Stimulated activated CD4-positive, alpha-beta T cell treated with anti-CD3 and anti-CD28 coated beads, Interleukin-12 subunit alpha, Interleukin-12 subunit beta, amount 100 ng/mL, for 4 hours (primary cell): Measurements from ENCODE around the gene SPATA12.

Experiments used
- DNase-seq: peaks from one replicate; pipeline ENCODE4 v3.0.0-alpha.2; 2020

The SPATA12 gene

GRCh38 chr3:57085211-57085610 lies 24.7 kb downstream of the SPATA12 start:
- no peak for DNase-seq

DNA sequence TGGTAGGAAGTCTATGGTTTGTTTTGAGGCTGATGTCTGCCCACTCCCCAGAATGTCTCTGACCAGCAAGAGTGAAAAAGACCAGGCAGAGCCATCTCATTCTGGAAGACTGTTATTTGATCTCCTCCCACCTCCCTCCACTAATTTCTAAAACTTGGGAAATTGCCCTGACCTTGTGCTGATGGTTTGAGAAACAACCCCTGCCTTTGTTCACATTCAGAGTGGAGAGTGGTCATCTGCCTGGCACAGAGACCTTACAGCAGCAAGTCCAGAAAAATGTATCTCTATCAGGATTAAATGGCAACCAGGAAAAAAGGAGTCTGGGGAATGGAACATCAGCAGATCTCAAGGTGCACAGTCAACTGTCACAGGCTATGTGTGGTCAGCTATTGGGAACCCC lies 25.7 kb downstream of the SPATA12 start:
- DNase-seq: no peak

DNA sequence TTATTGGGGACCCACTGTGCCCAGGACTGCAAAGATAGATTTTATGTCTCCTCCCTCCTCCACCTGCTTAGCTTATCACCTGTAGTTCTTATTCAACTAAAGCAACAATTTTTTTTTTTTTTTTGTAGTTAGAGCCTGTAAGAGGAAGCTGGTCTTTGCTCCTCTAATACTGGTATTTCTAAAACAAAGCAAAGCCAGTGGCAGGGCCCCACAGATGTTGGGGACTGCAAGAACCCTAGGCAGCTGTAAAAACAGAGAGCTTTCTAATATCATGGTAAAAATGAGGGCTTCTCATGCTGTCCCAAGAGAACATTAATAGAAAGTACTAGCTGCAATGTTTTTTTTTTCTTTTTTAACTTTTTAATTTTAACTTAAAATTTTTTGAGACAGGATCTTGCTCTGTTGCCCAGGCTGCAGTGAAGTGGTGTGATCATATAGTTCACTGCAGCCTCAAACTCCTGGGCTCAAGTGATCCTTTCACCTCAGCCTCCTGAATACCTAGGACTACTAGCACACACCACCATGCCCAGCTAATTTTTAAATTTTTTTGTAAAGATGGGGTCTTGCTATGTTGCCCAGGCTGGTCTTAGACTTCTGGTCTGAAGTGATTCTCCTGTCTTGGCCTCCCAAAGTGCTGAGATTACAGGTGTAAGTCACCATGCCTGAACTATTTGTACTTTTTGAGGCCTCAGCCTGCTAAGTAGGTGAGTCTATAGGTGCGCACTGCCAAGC lies 27.1 kb downstream of the SPATA12 start:
- no peak for DNase-seq

DNA sequence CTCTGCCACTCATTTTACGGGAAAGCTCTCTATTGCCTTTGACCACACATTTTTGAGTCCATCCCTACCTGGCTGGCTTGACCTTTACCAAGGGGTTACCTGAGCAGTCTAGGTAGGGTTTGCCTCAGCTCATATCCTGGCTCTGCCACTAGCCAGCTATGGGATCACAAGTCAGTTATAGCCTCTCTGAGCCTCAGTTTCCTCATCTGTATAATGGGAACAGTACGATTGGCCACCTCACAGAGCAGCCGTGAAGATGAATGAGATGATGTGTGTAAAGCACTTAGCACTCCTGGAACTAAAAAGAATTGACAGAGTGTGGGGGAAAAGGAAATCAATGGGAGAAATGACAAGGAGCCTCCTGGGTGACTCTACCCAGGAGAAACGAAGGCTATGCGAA lies 28.0 kb downstream of the SPATA12 start:
- no peak for DNase-seq

DNA sequence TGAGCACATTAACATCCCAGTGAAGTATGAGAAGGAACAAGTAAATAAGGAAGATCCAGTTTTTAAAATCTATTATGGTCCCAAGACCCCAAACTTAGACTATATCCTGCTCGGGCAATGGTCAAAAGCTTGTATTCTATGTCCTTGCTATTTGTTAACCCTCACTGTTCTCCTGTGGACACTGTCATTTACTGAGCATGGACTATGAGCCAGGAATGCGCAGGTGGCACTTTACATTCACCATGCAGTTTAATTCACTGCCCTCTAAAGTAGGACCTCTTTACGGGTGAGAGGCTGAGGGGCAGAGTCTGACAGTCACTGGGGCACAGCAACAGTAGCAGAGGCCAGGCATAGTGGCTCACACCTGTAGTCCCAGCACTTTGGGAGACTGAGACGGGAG lies 28.6 kb downstream of the SPATA12 start:
- DNase-seq: no peak

DNA sequence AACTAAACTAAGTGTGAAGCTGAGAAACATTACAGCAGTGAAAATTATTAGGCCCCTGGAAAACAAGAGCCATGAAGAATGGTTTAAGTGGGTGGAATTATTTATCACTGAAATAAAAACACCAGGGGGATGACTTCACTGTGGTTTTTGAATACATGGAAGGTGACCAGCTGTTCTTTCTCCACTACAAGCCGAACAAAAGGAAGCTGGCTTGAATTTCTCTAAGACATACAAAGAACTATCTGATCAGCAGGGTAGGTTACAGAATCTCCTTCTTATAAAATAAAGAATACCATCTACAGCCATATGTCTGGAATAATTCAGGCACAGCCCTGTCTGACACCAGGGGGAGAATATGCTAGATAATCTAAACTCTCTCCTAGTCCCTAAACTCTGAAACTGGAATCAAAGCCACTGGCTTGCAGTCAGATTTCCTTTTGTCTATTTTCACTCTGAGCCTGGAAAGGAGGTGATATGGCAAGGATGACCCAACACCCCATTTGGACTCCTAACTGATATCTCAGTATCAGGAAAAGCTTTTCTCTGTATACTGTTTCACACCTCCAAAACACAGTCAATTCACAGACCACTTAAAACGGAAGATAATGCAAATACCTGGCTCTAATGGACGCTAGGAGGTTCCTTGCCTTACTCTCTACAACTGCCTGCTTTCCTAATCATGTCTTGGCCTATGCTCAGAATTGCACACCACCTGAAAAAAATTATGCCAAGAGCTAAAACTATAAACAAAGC lies 31.2 kb downstream of the SPATA12 start:
- no peak for DNase-seq

DNA sequence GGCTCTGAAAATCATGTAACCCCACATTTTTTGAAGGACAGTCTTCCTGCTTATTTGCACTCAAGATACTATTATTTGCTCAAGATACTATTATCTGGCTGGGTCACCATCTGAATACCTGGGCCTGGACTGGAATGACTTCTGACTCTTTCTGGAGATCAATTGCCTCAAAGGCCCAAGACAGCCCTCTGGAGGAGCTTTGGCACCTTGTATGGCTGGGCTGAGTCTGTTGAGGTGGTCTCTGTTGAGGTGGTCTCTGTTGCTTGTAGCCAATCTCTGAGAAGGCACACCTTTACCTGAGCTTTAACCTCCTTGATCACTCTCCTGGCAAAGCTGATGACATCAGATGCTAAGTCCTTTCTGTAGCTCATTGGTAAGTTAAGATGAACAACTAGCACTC lies 33.0 kb downstream of the SPATA12 start:
- DNase-seq: no peak

DNA sequence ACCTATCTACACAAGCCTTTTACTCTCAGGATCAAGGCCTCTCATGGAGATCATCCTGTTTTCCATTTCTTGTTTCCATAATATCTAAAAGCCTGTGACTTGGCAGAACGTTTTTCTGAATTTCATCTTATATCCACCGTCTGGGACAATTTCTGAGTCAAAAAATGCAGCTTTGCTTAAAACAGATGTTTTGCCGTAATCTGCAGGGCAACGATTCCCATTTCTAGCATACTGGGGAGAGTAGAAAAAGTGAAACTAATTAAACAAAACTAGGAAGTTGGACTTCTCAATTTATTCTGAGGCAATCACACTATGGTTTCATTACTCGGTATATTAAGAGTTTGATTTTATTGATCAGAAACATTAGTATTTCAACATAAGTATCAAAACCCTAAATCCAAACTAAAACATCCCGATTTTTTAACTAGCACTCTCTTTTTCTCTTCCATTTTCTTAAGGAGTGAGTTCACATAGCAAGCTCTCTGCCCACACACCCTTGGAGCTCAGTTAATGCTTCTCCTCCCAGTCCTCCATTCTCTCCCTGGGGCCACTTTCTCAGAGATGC lies 33.6 kb downstream of the SPATA12 start:
- no peak for DNase-seq

GRCh38 chr3:57094575-57094974 lies 34.1 kb downstream of the SPATA12 start:
- DNase-seq: no peak

DNA sequence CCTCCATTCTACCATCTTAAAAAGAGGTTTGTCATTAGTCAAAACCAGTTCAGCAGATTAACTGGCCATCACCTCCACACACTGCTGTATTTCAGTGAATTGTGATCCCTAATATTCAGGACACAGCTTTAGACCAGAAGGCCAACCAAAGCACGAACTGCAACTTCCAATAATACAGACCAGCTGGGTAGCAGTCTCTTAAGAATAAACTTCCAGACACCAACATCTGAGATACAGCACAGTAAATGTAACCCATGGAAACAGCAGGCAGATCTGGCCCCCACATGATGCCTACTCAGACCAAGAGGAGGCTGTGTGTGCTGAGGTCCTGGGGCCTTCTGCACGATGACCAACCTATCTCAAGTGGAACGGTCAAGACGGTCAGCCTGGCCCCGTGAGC lies 34.9 kb downstream of the SPATA12 start:
- no peak for DNase-seq

DNA sequence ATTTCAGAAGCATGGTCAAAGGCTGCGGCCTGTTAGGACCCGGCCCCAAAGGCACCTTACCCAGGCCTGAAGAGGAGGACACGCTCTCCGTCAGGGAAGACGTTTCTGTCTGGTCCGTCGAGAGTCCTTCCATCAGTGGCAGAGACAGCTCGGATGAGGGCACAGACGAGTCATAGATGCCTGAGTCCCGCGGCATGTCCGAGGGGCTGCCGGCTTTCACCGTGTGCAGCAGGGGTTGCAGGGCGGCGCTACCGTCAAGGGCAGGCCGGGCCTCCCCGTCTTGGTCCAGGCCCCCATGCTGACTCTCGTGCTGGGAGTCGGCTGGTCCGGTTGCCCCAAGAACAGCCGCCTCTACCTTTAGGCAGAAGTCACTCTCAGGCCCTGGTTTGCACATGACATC lies 37.1 kb downstream of the SPATA12 start:
- no peak for DNase-seq

- DNase-seq: no peak
These were observed 38.2 kb downstream of the SPATA12 start for GRCh38 chr3:57098418-57099310.

DNA sequence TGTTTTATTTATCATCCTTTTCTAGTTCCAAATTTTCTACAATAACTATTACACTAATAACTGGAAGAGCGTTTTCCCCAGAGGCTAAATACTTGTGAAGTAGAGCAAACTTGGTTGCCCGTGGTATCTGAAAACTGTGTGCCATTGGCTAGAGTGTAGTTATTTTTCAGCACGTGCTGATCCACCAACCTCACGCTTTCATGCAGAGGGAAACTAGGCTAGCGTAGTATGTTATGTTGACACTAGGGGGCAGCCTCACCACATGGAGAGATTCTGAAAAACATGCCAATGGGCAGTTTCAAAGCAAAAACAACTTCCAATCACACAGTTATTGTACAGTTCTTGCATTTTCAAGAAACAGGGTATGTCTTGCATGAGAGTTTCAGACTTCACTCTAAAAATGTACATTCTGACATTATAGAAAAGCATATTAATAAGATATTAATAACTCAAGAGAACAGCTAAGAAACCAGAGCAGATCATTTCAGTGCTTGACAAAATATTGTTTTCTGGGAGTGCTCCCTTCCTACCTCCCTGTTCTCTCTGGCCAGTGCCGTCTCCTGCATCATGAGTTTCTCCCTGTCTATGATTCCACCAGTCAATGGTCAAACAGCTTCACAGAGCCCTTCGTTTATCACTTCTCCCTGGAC lies 39.7 kb downstream of the SPATA12 start:
- peak; percentile 49 for DNase-seq

GRCh38 chr3:57105585-57105984 lies 45.1 kb downstream of the SPATA12 start:
- DNase-seq: no peak

DNA sequence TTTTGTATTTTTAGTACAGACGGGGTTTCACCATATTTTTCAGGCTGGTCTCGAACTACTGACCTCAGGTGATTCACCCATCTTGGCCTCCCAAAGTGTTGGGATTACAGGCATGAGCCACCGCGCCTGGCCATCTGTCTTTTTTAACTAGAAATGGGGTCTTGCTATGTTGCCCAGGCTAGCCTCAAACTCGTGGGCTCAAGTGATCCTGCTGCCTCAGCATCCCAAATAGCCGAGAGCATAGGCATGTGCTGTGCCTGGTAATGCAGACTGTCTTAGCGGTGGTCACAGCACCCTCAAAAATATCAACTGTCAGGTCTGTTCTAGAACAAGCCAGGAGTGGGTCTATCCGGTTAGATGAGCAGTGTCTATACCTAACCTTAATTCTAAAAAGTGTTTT lies 48.2 kb downstream of the SPATA12 start:
- DNase-seq: no peak

DNA sequence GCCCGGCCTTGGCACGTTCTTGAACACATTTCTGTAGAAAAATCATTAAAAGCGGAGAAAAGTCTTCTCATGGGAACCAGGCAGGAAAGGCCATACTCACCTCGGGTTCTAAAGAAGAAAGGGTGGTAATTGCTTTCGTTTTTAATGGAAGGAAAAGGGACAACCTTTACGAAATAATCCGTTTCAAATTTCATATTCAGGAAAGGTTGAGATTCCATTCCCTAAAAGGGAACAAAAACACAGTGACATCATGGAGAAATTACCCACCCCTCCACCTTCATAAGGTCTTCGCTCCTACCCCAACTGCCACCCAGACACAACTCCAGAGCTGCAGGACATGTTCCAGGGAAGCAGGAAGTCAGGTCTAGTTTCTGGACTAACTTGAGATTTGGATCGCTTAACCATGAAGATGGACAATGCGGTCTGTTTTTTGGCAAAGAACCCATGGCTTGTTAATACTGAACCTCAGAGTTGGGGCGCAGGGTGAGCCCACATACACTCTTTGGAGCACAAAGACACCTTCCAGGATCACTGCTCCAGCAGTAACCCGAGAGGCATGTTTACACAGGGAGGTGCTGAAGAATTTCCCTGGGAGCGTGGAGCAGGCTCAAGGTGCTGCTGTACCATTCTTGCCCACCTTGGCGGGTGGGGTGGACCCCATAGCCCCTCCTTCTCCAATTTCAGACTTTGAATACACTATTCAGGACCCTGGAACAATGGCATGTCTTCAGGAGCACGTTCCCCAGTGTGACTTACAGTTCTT lies 49.2 kb downstream of the SPATA12 start:
- no peak for DNase-seq

- no peak for DNase-seq
These were observed 49.8 kb downstream of the SPATA12 start for GRCh38 chr3:57110214-57110613.

DNA sequence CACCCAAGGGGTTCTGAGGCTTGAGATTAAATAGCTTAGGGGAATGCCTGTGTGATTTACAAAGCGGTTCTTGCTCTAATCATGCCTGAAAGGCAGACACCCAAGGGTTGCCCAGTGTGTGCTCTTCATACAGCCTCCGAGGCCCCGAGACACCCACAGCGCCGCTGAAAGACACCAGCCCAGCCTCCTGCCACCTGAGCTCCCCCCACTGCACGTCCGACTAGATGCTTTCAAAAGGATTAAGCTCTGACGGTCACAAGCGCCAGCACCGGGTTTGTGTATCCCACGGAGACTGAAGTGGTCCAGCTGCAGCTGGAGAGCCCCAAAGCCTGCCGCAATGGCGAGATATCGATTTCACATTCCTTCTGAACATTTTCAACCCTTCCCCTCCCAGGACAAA lies 50.3 kb downstream of the SPATA12 start:
- no peak for DNase-seq

DNA sequence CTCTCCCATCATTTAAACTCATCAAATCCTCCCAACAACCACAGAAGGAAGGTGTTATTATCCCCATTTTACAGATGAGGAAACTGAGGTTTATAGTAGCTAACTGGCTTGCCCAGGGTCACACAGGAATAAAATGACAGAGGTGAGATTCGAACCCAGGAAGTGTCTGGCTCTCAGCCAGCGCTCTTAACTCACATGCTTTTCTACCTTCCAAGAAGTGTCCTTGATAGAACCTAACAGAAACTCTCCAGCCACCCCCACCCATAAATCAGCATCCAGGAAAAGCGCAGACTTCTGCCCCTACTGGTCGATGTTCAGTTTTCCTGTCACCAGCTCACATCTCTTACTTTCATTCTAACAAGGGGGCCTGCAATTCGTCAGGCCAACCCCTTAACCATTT lies 51.7 kb downstream of the SPATA12 start:
- no peak for DNase-seq

GRCh38 chr3:57116501-57116900 lies 56.0 kb downstream of the SPATA12 start:
- no peak for DNase-seq

- DNase-seq: no peak
These were observed 57.8 kb downstream of the SPATA12 start for GRCh38 chr3:57118254-57118653.

- no peak for DNase-seq
These were observed 59.6 kb downstream of the SPATA12 start for GRCh38 chr3:57120040-57120439.
